Trophoblast cell (in vitro differentiated cells and primary cell): Measurements from ENCODE around the gene MNX1.

Experiments used
- DNase-seq, 2 donors: peaks; one replicate each; pipeline ENCODE4 v3.0.0-alpha.2; 2016
- H2AFZ ChIP-seq: 2 replicates; pipeline ENCODE4 v1.6.1; 2013; ENCODE audit warnings: low read length, moderate library complexity, mild to moderate bottlenecking; ENCODE audit not compliant: insufficient read depth, poor library complexity
- H2AK5ac ChIP-seq: 2 replicates; pipeline ENCODE4 v1.6.1; 2013; ENCODE audit warnings: mild to moderate bottlenecking, low read length
- H2BK120ac ChIP-seq: 2 replicates; pipeline ENCODE4 v1.6.1; 2013; ENCODE audit warnings: low read length, mild to moderate bottlenecking, moderate library complexity; ENCODE audit not compliant: insufficient read depth, poor library complexity
- H2BK12ac ChIP-seq: 2 replicates; pipeline ENCODE4 v1.6.1; 2013; ENCODE audit warnings: mild to moderate bottlenecking, low read length, moderate library complexity
- H2BK5ac ChIP-seq: 2 replicates; pipeline ENCODE4 v1.6.1; 2013; ENCODE audit warnings: low read length, low read depth, moderate library complexity, mild to moderate bottlenecking; ENCODE audit not compliant: poor library complexity
- H3K14ac ChIP-seq: 2 replicates; pipeline ENCODE4 v1.6.1; 2013; ENCODE audit warnings: mild to moderate bottlenecking, low read length
- H3K18ac ChIP-seq: 2 replicates; pipeline ENCODE4 v1.6.1; 2013; ENCODE audit warnings: mild to moderate bottlenecking, low read length
- H3K23ac ChIP-seq: 2 replicates; pipeline ENCODE4 v1.6.1; 2013; ENCODE audit warnings: low read length
- H3K27ac ChIP-seq: 2 replicates; pipeline ENCODE4 v1.5.1; 2013; ENCODE audit warnings: low read depth, mild to moderate bottlenecking, inconsistent platforms, low read length, moderate library complexity
- H3K27me3 ChIP-seq: 2 replicates; pipeline ENCODE4 v1.6.1; 2013; ENCODE audit warnings: inconsistent platforms, mild to moderate bottlenecking, low read length, moderate library complexity; ENCODE audit not compliant: insufficient read depth
- H3K36me3 ChIP-seq, 2 experiments: 1 replicate in 1 of 2; 2 replicates in 1 of 2; pipeline ENCODE4 v1.6.1; 2013; ENCODE audit warnings: low read length in 2 of 2, mild to moderate bottlenecking in 2 of 2, moderate library complexity in 1 of 2; ENCODE audit not compliant: insufficient read depth in 2 of 2, control insufficient read depth in 1 of 2
- H3K4ac ChIP-seq: 2 replicates; pipeline ENCODE4 v1.6.1; 2013; ENCODE audit warnings: low read depth, mild to moderate bottlenecking, low read length, moderate library complexity
- H3K4me1 ChIP-seq, 2 experiments: 1 replicate in 1 of 2; 2 replicates in 1 of 2; pipeline ENCODE4 v1.6.1; 2013; ENCODE audit warnings: low read length in 2 of 2, mild to moderate bottlenecking in 2 of 2, moderate library complexity in 1 of 2; ENCODE audit not compliant: insufficient read depth in 2 of 2, control insufficient read depth in 1 of 2
- H3K4me2 ChIP-seq: 2 replicates; pipeline ENCODE4 v1.6.1; 2013; ENCODE audit warnings: inconsistent platforms, mild to moderate bottlenecking, low read length, moderate library complexity
- H3K4me3 ChIP-seq: 2 replicates; pipeline ENCODE4 v1.5.1; 2013; ENCODE audit warnings: mild to moderate bottlenecking, low read depth, low read length, inconsistent platforms
- H3K79me1 ChIP-seq: one replicate; pipeline ENCODE4 v1.6.1; 2013; ENCODE audit warnings: low read length
- H3K79me2 ChIP-seq: 2 replicates; pipeline ENCODE4 v1.6.1; 2013; ENCODE audit warnings: low read length, mild to moderate bottlenecking; ENCODE audit not compliant: control insufficient read depth, insufficient read depth, poor library complexity
- H3K9ac ChIP-seq: 2 replicates; pipeline ENCODE4 v1.6.1; 2013; ENCODE audit warnings: mild to moderate bottlenecking, low read length
- H3K9me3 ChIP-seq: 2 replicates; pipeline ENCODE4 v1.6.1; 2013; ENCODE audit warnings: low read depth, mild to moderate bottlenecking, control low read depth, inconsistent platforms, low read length; ENCODE audit not compliant: insufficient read depth
- H4K12ac ChIP-seq: 2 replicates; pipeline ENCODE4 v1.6.1; 2013; ENCODE audit warnings: low read depth, mild to moderate bottlenecking, low read length, moderate library complexity
- H4K8ac ChIP-seq: 2 replicates; pipeline ENCODE4 v1.6.1; 2013; ENCODE audit warnings: low read depth, mild to moderate bottlenecking, low read length, moderate library complexity
- H4K91ac ChIP-seq: one replicate; pipeline ENCODE4 v1.6.1; 2013; ENCODE audit warnings: low read depth, mild to moderate bottlenecking, low read length, moderate library complexity
- WGBS: extraction: QIAGEN DNeasy Blood & Tissue Kit; methylation state at CpG from one replicate; pipeline ENCODE4 v1.1.7; 2013; ENCODE audit warnings: missing lambda C conversion rate; ENCODE audit not compliant: insufficient read length, insufficient coverage; ENCODE audit errors: extremely low coverage; 5-methylcytosine and 5-hydroxymethylcytosine counted together

Gene MNX1

DNA sequence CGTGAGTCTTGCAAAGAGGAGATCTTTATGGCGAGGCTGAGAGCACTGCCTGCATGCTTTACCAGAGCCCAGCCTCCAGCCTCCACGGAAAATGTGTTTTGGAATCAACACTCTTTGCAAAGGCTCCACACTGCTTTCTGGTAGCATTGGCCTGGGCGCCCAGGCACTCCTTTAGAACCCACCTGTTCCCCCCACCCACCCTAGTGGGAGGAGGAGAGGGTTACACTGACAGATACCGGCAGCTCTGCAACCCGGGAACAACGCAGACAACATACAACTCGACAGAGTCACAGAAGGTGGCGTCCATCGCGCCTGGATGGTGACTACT, 5.5 kb upstream of the MNX1 start:
- Histone ChIP-seq H4K8ac (no peak overlapping the region), H3K79me1 (no peaks in the 10 kb centered on the region), H3K23ac (no peak overlapping the region), H3K18ac (no peak overlapping the region), H3K4ac (no peak overlapping the region), H2AFZ (no peak overlapping the region), H4K91ac (no peak overlapping the region), H3K27me3 (peaks cover 95% of the 10 kb centered on the region), H2BK5ac (no peak overlapping the region), H2AK5ac (no peak overlapping the region), H3K4me1 (peaks cover 2 to 15% of the 10 kb centered on the region in 2 experiments), H4K12ac (no peak overlapping the region), H3K4me3 (no peak overlapping the region), H3K14ac (no peak overlapping the region), H3K79me2 (no peaks in the 10 kb centered on the region), H3K27ac (no peak overlapping the region), H2BK120ac (no peak overlapping the region), H3K4me2 (no peak overlapping the region), H3K9ac (no peak overlapping the region), H2BK12ac (no peak overlapping the region), H3K36me3 (no peaks in the 10 kb centered on the region), H3K9me3 (peaks cover 22% of the 10 kb centered on the region)
- no CpG with 5 or more reads among the region's 11 CpGs for whole genome bisulfite sequencing
- no peak for DNase-seq

DNA sequence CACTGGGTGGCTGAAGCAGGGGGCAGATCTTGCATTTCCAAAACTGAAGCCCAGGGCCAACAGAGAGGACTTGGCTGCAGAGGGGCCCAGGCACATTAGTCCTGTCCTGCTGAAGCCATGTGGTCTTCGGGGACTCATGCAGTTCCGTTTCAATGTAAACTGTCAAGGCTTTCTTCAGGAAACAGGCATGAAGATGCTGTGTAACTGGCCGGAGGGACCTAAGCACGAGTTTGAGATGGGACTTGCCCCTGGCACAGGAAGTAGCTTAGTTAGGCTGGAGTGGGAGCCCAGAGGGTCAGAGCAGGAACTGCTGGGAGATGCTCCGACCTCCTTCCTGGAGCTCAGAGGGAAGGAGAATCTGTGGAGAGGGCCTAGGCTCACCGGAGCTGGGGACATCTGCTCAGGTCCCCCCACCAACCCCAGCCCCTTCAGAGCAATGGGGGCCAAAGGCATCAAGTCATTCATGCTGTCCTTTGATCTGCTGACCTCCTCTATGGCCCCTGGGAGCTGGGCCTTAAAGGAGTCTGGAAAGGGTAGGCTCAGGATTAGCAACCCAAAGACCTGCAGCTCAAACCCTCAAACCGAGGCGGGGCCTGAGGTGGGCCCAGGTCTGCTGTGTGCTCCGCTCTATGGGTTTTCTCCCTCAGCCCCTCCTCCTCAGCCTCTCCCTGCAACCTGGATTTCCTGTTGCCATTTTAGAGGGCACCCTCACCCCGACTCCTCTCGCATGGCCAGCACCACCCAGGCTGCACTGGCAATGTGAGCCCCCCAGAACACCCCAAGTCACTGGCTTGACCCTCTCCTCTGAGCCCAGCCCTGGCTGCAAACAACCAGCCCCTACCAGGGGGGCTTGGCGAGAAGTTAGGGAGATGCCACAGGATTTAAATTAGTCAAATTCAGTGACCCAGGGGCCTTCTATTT, 4.4 kb upstream of the MNX1 start:
- H2AFZ ChIP-seq: no peak overlapping the region
- H3K4me1 ChIP-seq: peaks cover 2 to 16% of the 10 kb centered on the region in 2 experiments
- H3K4ac ChIP-seq: no peak overlapping the region
- peaks cover 22% of the 10 kb centered on the region for H3K9me3 ChIP-seq
- H3K9ac ChIP-seq: no peak overlapping the region
- H3K79me2 ChIP-seq: no peaks in the 10 kb centered on the region
- H3K14ac ChIP-seq: no peak overlapping the region
- H3K23ac ChIP-seq: no peak overlapping the region
- no CpG with 5 or more reads among the region's 12 CpGs for WGBS
- H3K4me3 ChIP-seq: no peak overlapping the region
- H2AK5ac ChIP-seq: no peak overlapping the region
- H2BK12ac ChIP-seq: no peak overlapping the region
- H3K27me3 ChIP-seq: peaks cover 96% of the 10 kb centered on the region
- no peak overlapping the region for H3K18ac ChIP-seq
- no peak overlapping the region for H4K12ac ChIP-seq
- no peak overlapping the region for H2BK5ac ChIP-seq
- no peak overlapping the region for H3K27ac ChIP-seq
- DNase-seq: no peak
- H3K36me3 ChIP-seq: no peaks in the 10 kb centered on the region
- no peak overlapping the region for H2BK120ac ChIP-seq
- no peaks in the 10 kb centered on the region for H3K79me1 ChIP-seq
- H4K91ac ChIP-seq: no peak overlapping the region
- H3K4me2 ChIP-seq: no peak overlapping the region
- no peak overlapping the region for H4K8ac ChIP-seq

DNA sequence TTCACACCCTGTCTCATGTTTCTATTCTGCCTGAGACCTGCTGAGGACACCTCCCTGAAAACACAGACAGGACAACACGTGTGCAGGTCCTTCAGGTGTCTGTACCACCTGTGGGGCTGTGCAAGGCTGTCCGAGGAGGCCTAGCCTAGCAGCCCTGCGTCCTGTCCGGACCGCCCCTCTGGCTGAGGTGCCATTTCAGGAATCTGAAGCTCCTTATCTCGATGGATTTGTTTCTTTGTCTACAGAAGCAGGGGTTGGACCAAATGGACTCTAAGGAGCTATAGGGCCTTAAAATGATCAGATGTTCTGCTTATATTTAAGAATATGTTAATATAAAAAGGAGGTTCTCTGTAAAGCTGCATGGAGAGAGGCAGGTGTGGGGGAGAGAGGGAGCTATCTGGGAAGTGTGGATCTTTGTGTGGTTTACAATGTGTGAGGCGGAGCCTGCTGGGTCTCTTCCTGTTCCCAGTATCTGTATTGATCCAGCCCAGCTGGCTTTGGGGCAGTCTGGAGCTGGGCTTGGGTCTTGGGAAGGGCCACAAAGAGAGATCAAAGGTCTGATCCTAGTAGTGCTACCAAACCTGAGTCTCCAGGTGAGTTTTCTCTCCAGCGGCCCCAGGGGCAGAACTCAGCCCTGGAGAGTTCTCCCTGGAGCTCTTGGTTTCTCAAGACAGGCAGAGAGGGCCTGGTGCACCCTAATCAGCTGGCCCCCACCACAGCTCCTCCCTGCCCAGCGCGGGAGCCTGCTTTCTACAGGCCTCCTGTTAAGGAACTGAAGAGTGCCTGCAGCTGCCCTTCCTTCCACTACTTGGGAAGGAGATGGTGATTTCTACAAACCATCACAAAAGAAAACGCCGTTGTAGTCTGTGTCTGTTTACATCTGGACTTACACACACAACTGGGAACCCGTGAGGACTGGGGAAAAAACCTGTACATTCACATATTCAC, 3.4 kb upstream of the MNX1 start:
- Histone ChIP-seq H3K4me2 (no peak overlapping the region), H4K91ac (no peak overlapping the region)

DNA sequence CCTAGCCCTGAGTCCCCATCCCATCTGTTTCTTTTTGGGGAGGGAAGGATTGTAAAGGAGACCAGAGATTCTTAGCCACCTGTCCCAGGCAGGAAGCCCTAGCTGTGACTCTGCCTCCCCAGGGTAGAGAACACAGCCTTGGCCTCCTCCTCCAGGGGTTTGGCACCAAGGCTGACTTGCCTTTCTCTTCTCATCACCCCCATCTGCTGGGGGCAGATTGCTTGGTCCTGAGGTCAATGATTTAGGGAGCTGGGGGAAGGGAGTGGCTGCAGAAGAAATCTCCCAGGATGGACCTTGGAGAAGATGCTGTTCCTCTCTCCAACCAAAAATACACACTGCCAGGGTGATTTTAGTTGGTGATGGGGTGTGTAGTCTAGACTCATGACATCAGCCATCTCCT, 2.6 kb upstream of the MNX1 start:
- Histone ChIP-seq H3K27ac (no peak overlapping the region), H3K18ac (no peak overlapping the region), H3K4me2 (no peak overlapping the region), H3K27me3 (peaks cover 98% of the 10 kb centered on the region), H3K9me3 (peaks cover 16% of the 10 kb centered on the region), H2BK120ac (no peak overlapping the region), H3K9ac (no peak overlapping the region), H3K4ac (no peak overlapping the region), H3K23ac (no peak overlapping the region), H2AK5ac (no peak overlapping the region), H2AFZ (no peak overlapping the region), H4K91ac (no peak overlapping the region), H2BK12ac (no peak overlapping the region), H4K8ac (no peak overlapping the region), H3K79me2 (no peaks in the 10 kb centered on the region), H4K12ac (no peak overlapping the region), H3K14ac (no peak overlapping the region), H3K79me1 (no peaks in the 10 kb centered on the region), H3K4me1 (peaks cover 0 to 14% of the 10 kb centered on the region in 2 experiments), H3K36me3 (no peaks in the 10 kb centered on the region), H3K4me3 (no peak overlapping the region), H2BK5ac (no peak overlapping the region)
- no peak for DNase-seq

More for the DNA sequence above, 3.4 kb upstream of the MNX1 start:
- Histone ChIP-seq H2BK12ac (no peak overlapping the region), H4K12ac (no peak overlapping the region), H3K14ac (no peak overlapping the region), H3K27ac (no peak overlapping the region), H3K79me2 (no peaks in the 10 kb centered on the region), H3K18ac (no peak overlapping the region), H2BK5ac (no peak overlapping the region), H3K4ac (no peak overlapping the region), H3K9me3 (peaks cover 18% of the 10 kb centered on the region), H2AK5ac (no peak overlapping the region), H4K8ac (no peak overlapping the region), H3K4me3 (no peak overlapping the region), H3K23ac (no peak overlapping the region), H2BK120ac (no peak overlapping the region), H3K4me1 (peaks cover 0 to 14% of the 10 kb centered on the region in 2 experiments), H3K36me3 (no peaks in the 10 kb centered on the region), H3K9ac (no peak overlapping the region), H2AFZ (no peak overlapping the region), H3K79me1 (no peaks in the 10 kb centered on the region), H3K27me3 (peaks cover 98% of the 10 kb centered on the region)
- no CpG with 5 or more reads among the region's 13 CpGs for WGBS
- DNase-seq: no peak
